Right lobe of liver (tissue), 6 donors: ENCODE measurements around the gene ANKRD29. TPM values are rescaled to one million over a fixed set of nuclear protein-coding genes. Genes with fewer than 3 reads are reported as not detected.

Source experiments
- ATAC-seq, 4 donors: fragments of 200-7000 bp; cut with Tn5 transposase; one replicate each; pipeline ENCODE4 v1.9.1; 2020; ENCODE audit warnings: mild to moderate bottlenecking in 4 of 4, moderate library complexity in 4 of 4
- DNase-seq, 3 donors: peaks; one replicate each; pipeline ENCODE4 v3.0.0-alpha.2; 2020
- H3K27ac ChIP-seq, 3 donors: fragments of 200-600 bp; one replicate each; pipeline ENCODE4 v1.8.0; 2022
- H3K27me3 ChIP-seq, 2 donors: fragments of 200-600 bp; one replicate each; pipeline ENCODE4 v1.8.0; 2022
- H3K36me3 ChIP-seq, 4 donors: fragments of 200-600 bp; sonication (generic) in 1 of 4; one replicate each; pipeline versions ENCODE4 v1.5.1 to v1.8.0; 2017 to 2022; ENCODE audit warnings: control low read depth in 1 of 4
- H3K4me1 ChIP-seq, 4 donors: fragments of 200-600 bp; sonication (generic) in 1 of 4; one replicate each; pipeline versions ENCODE4 v1.5.1 to v1.8.0; 2017 to 2022; ENCODE audit warnings: control low read depth in 1 of 4
- H3K4me3 ChIP-seq, 3 donors: fragments of 200-600 bp; one replicate each; pipeline ENCODE4 v1.8.0; 2022
- H3K9me3 ChIP-seq, 4 donors: fragments of 200-600 bp; sonication (generic) in 1 of 4; one replicate each; pipeline versions ENCODE4 v1.5.1 to v1.8.0; 2017 to 2022; ENCODE audit warnings: control low read depth in 1 of 4
- CTCF ChIP-seq, 4 donors: fragments of 200-600 bp in 3 of 4; fragments of 450-650 bp in 1 of 4; IDR thresholded peaks; one replicate each; pipeline versions ENCODE4 v1.5.1 to v1.8.0; 2016 to 2022; ENCODE audit warnings: antibody characterized with exemption in 4 of 4, mild to moderate bottlenecking in 2 of 4
- POLR2A ChIP-seq: fragments of 450-650 bp; IDR thresholded peaks from one replicate; pipeline ENCODE4 v1.6.1; 2017; ENCODE audit warnings: antibody characterized with exemption, mild to moderate bottlenecking
- WGBS: methylation state at CpG from one replicate; pipeline ENCODE4 v1.1.6; 2018; ENCODE audit warnings: low coverage, low lambda C conversion rate; ENCODE audit not compliant: insufficient coverage; ENCODE audit errors: missing lambda C conversion rate; 5-methylcytosine and 5-hydroxymethylcytosine counted together
- intact Hi-C, 2 donors: fragments of 100-400 bp; cut with DNase I; formaldehyde crosslinking; loops; one replicate each; pipeline versions ENCODE4 v1.11.2 to v1.14.1; 2022
- total RNA-seq, 6 experiments: library from RNA; depleted of rRNA in 2 of 6; stranded (reverse); fragments of >200 nt in 2 of 6; fragmentation: NEBNext Ultra II Directional in 3 of 6; extraction: Animal tissue kit (Norgen Biotek cat#: 25700) in 3 of 6; gene quantifications; one replicate each; pipeline versions ENCODE4 v1.1.0 to v1.2.4, GENCODE V29; 2016 to 2023
- donor health status: DM: no; HTN: yes; CAD: no.
- donor health status: DM: no; HTN: no; CAD: no.
- donor health status: DM: no; HTN: no; CAD: no.
- donor health status: DM: no; HTN: yes; CAD: no.
- donor health status: DM: no; HTN: yes; CAD: no.

Gene ANKRD29
- total RNA-seq, 6 experiments from 2014 or later = 0.39 to 4.8 (median 1.1) TPM

GRCh38 chr18:23645568-23646175 lies 17.0 kb downstream of the ANKRD29 start:
- TF ChIP-seq CTCF (IDR thresholded peaks at IDR 0.05) (no peak), POLR2A (no peak)
- Histone ChIP-seq H3K27ac (no peak overlapping the region), H3K36me3 (no peaks in the 10 kb centered on the region), H3K9me3 (no peaks in the 10 kb centered on the region), H3K4me1 (no peaks in the 10 kb centered on the region), H3K27me3 (no peaks in the 10 kb centered on the region), H3K4me3 (no peak overlapping the region)
- intact Hi-C loops = no loop called here
- 77% methylated on average over 4 of the region's 4 CpGs for WGBS
- ATAC-seq (no peak), DNase-seq (no peak)

- Histone ChIP-seq H3K4me3 (no peak overlapping the region), H3K4me1 (no peaks in the 10 kb centered on the region), H3K27me3 (no peaks in the 10 kb centered on the region), H3K9me3 (no peaks in the 10 kb centered on the region), H3K36me3 (no peaks in the 10 kb centered on the region), H3K27ac (no peak overlapping the region)
- DNase-seq (no peak), ATAC-seq (no peak)
- WGBS = 68% methylated on average over 2 of the region's 2 CpGs
- TF ChIP-seq CTCF (IDR thresholded peaks at IDR 0.05) (no peak), POLR2A (no peak)
- intact Hi-C loops = no loop called here
Observed at GRCh38 chr18:23643815-23644490, 18.8 kb downstream of the ANKRD29 start.

- 100% methylated on average over 3 of the region's 11 CpGs for WGBS
- DNase-seq = no peak
Observed at GRCh38 chr18:23641937-23642666, 20.6 kb downstream of the ANKRD29 start.

GRCh38 chr18:23641143-23641720 lies 21.5 kb downstream of the ANKRD29 start:
- 83% methylated on average over 2 of the region's 11 CpGs for WGBS
- Histone ChIP-seq H3K9me3 (no peaks in the 10 kb centered on the region), H3K4me1 (no peaks in the 10 kb centered on the region), H3K27ac (no peak overlapping the region), H3K36me3 (no peaks in the 10 kb centered on the region), H3K4me3 (no peak overlapping the region), H3K27me3 (no peaks in the 10 kb centered on the region)
- no peak for DNase-seq
- no peak for TF ChIP-seq CTCF (IDR thresholded peaks at IDR 0.05)
- no peak for TF ChIP-seq POLR2A
- ATAC-seq = peak in 1 of 4 donors; percentile 20
- intact Hi-C loops = no loop called here

More at GRCh38 chr18:23641937-23642666, 20.6 kb downstream of the ANKRD29 start:
- no peaks in the 10 kb centered on the region for H3K27me3 ChIP-seq
- H3K4me3 ChIP-seq = no peak overlapping the region
- ATAC-seq = no peak
- intact Hi-C loops = no loop called here
- TF ChIP-seq POLR2A = no peak
- no peak for TF ChIP-seq CTCF (IDR thresholded peaks at IDR 0.05)
- H3K4me1 ChIP-seq = no peaks in the 10 kb centered on the region
- no peaks in the 10 kb centered on the region for H3K9me3 ChIP-seq
- no peaks in the 10 kb centered on the region for H3K36me3 ChIP-seq
- no peak overlapping the region for H3K27ac ChIP-seq
